ENCODE data around the gene KCNF1.

DNA sequence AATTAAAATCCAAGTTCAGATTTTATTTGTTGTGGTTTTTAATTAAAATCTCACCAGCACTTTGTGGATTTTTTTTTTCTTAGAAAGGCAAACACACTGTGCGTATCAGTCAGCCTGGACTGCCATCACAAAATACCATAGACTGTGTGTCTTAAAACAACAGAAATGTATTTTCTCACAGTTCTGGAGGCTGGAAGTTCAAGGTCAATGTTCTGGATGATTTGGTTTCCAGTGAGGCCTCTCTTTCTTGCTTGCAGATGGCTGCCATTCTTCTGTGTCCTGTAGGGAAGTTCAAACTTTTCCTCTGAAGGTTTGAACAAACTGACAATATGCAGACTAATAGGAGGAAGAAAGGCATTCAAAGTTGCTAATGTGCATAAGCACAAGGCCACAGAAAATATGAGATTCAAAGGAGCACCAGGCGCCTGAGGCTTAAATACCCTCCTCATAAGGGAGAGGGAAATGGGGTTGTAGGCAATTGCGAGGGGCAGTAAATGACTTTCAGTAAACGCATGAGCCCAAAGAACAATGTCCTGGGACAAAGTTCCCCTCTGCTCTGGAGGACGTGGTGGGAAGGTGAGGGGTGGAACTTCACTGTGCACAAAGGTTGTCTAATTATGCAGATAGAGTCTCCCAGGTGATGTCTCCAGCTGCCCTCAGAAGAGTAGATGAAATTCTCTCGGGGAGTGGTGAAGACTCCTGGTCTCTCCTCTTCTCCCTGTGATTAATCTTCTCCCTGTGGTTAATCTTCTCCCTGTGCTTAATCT lies 26.5 kb upstream of the KCNF1 start:
- TF ChIP-seq EZH2 (IDR thresholded peaks at IDR 0.05; ENCODE audit: insufficient read depth, poor library complexity, severe bottlenecking) (no peak), EZH2phosphoT487 (IDR thresholded peaks at IDR 0.05; ENCODE audit: insufficient read depth, low read depth) (no peak)

All from GM23248 (cell line).